ENCODE measurements around the gene RNU6-1. TPM values are rescaled to one million over a fixed set of nuclear protein-coding genes. Genes with fewer than 3 reads are reported as not detected.

RNU6-1 gene
- total RNA-seq, 4 donors from 2014 or later, result not detected

DNA sequence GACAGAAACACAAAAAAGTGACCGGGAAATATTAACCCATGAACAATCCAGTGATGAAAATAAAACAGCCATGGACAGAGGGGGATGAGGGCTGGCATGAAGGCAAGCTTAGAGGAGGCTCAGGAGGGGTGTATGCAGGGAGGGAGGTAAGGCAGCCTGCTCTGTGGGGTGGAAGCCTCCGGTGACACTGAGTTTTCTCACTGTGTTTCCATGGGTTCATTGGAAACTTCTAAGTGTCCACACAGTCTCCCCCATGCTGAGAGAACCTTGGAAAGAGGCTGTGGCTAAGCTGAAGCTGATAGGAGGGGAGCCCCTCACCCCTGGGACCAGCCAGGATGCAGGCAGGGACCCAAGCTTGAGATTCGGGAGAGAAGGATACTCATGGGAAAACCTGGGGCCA is 21.4 kb downstream of the RNU6-1 start:
- peaks cover 0 to 9% (median 0%) of the 10 kb centered on the region in 3 donors for H3K36me3 ChIP-seq
- 77 to 78% methylated on average over 3 of the region's 3 CpGs for WGBS, 2 donors
- H3K27me3 ChIP-seq, result peaks cover 20 to 80% (median 32%) of the 10 kb centered on the region in 4 donors
- H3K4me3 ChIP-seq, result no peak overlapping the region
- TF ChIP-seq, protein P1, sequence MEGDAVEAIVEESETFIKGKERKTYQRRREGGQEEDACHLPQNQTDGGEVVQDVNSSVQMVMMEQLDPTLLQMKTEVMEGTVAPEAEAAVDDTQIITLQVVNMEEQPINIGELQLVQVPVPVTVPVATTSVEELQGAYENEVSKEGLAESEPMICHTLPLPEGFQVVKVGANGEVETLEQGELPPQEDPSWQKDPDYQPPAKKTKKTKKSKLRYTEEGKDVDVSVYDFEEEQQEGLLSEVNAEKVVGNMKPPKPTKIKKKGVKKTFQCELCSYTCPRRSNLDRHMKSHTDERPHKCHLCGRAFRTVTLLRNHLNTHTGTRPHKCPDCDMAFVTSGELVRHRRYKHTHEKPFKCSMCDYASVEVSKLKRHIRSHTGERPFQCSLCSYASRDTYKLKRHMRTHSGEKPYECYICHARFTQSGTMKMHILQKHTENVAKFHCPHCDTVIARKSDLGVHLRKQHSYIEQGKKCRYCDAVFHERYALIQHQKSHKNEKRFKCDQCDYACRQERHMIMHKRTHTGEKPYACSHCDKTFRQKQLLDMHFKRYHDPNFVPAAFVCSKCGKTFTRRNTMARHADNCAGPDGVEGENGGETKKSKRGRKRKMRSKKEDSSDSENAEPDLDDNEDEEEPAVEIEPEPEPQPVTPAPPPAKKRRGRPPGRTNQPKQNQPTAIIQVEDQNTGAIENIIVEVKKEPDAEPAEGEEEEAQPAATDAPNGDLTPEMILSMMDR (IDR thresholded peaks at IDR 0.05), result no peak
- TF ChIP-seq POLR2A (IDR thresholded peaks at IDR 0.05), result no peak
- DNase-seq, result no peak
- intact Hi-C loops (cut with DNase I), result no loop called here
- H3K9me3 ChIP-seq, result peaks cover 0 to 8% (median 0%) of the 10 kb centered on the region in 3 donors
- no peak overlapping the region for H3K27ac ChIP-seq
- peaks cover 0 to 39% (median 18%) of the 10 kb centered on the region in 3 donors for H3K4me1 ChIP-seq

DNA sequence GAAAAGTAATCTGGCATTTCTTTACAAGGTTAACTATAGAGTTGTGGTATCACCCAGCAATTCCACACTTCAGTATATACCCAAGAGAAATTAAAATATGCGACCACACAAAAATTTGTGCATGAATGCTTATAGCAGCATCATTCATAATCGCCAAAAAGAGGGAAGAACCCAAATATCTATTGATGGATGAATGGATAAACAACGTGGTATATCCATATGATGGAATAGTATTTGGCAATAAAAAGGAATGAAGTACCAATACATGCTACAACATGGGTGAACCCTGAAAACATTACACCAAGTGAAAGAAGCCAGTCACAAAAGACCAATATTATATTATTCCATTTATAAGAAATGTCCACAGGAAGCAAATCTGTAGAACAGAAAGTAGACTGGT is 23.2 kb downstream of the RNU6-1 start:
- Histone ChIP-seq H3K27me3 (peaks cover 15 to 62% (median 21%) of the 10 kb centered on the region in 4 donors), H3K36me3 (peaks cover 0 to 9% (median 0%) of the 10 kb centered on the region in 3 donors), H3K9me3 (peaks cover 0 to 8% (median 0%) of the 10 kb centered on the region in 3 donors), H3K4me1 (peaks cover 0 to 21% (median 6%) of the 10 kb centered on the region in 3 donors), H3K4me3 (no peak overlapping the region), H3K27ac (no peak overlapping the region)
- WGBS, 2 donors, result 89 to 90% methylated on average over 3 of the region's 3 CpGs
- no peak for DNase-seq
- intact Hi-C loops (cut with DNase I), result no loop called here
- TF ChIP-seq POLR2A (IDR thresholded peaks at IDR 0.05), result no peak
- TF ChIP-seq, protein P1 (IDR thresholded peaks at IDR 0.05), result no peak

DNA sequence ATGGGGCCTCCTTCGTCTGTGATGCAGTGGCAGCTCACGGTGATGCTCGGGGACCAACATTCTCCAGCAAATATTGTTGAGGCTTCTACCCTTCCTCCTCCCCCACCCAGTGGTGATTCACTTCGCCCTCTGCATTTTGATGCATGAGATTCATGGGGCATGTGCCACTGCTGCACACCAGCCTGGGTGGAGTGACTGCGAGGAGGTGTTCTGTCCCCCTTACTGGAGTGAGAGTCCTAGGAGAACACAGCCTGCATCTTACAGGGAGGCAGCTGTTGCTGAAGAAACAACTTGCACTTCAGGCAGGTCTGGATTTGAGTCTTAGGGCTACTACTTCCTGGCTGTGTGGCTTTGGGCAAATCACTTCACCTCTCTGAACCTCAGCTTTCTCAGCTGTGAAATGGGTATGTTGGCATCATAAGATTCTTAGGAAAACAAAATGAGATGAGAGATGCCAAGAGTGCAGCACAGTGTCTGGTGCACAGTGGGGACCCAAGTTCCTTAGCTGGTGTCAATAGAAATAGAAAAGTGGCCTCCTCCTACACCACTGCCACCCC is 24.7 kb downstream of the RNU6-1 start:
- H3K9me3 ChIP-seq, result peaks cover 0 to 8% (median 0%) of the 10 kb centered on the region in 3 donors
- peaks cover 0 to 6% (median 0%) of the 10 kb centered on the region in 3 donors for H3K4me1 ChIP-seq
- no peak for DNase-seq
- 70 to 90% methylated on average over 3 of the region's 5 CpGs for WGBS, 2 donors
- H3K36me3 ChIP-seq, result peaks cover 0 to 9% (median 0%) of the 10 kb centered on the region in 3 donors
- intact Hi-C loops (cut with DNase I), result no loop called here
- no peak overlapping the region for H3K27ac ChIP-seq
- no peak overlapping the region for H3K4me3 ChIP-seq
- peaks cover 1 to 47% (median 9%) of the 10 kb centered on the region in 4 donors for H3K27me3 ChIP-seq
- no peak for TF ChIP-seq POLR2A (IDR thresholded peaks at IDR 0.05)
- TF ChIP-seq, protein P1 (IDR thresholded peaks at IDR 0.05), result no peak

GRCh38 chr15:67813104-67813634 is 26.7 kb downstream of the RNU6-1 start:
- H3K36me3 ChIP-seq, result peaks cover 0 to 26% (median 0%) of the 10 kb centered on the region in 3 donors
- H3K27ac ChIP-seq, result no peak overlapping the region
- intact Hi-C loops (cut with DNase I), result no loop called here
- H3K27me3 ChIP-seq, result peaks cover 0 to 27% (median 0%) of the 10 kb centered on the region in 4 donors
- 76 to 83% methylated on average over 3 of the region's 3 CpGs for WGBS, 2 donors
- H3K4me3 ChIP-seq, result no peak overlapping the region
- no peaks in the 10 kb centered on the region for H3K4me1 ChIP-seq
- DNase-seq, result no peak
- H3K9me3 ChIP-seq, result peaks cover 0 to 8% (median 0%) of the 10 kb centered on the region in 3 donors
- no peak for TF ChIP-seq POLR2A (IDR thresholded peaks at IDR 0.05)
- TF ChIP-seq, protein P1 (IDR thresholded peaks at IDR 0.05), result no peak

GRCh38 chr15:67812241-67812644 is 27.6 kb downstream of the RNU6-1 start:
- DNase-seq, result no peak
- WGBS, 2 donors, result 83 to 84% methylated on average over 9 to 10 of the region's 11 CpGs
- no peak overlapping the region for H3K27ac ChIP-seq
- TF ChIP-seq POLR2A (IDR thresholded peaks at IDR 0.05), result no peak
- TF ChIP-seq, protein P1 (IDR thresholded peaks at IDR 0.05), result no peak
- H3K27me3 ChIP-seq, result peaks cover 0 to 18% (median 0%) of the 10 kb centered on the region in 4 donors
- H3K9me3 ChIP-seq, result peaks cover 0 to 8% (median 0%) of the 10 kb centered on the region in 3 donors
- intact Hi-C loops (cut with DNase I), result no loop called here
- no peaks in the 10 kb centered on the region for H3K4me1 ChIP-seq
- H3K36me3 ChIP-seq, result peaks cover 0 to 35% (median 4%) of the 10 kb centered on the region in 3 donors
- no peak overlapping the region for H3K4me3 ChIP-seq
